GM23338 (cell line): Measurements from ENCODE around the gene WDR38. TPM values are rescaled to one million over a fixed set of nuclear protein-coding genes. Genes with fewer than 3 reads are reported as not detected.

Source experiments
- CREB1 ChIP-seq: fragments of 250-450 bp; sonication (Bioruptor Pico); IDR thresholded peaks from 2 replicates; pipeline ENCODE4 v1.5.0; 2020; ENCODE audit warnings: low read depth, mild to moderate bottlenecking, moderate library complexity
- CTCF ChIP-seq, 2 experiments: fragments of 200-600 bp in 1 of 2; sonication (generic) in 1 of 2; conservative IDR thresholded peaks; 2 replicates each; pipeline versions ENCODE4 v1.5.1 to v1.6.1; 2016 to 2017; ENCODE audit warnings: antibody characterized with exemption in 2 of 2, low read depth in 2 of 2, mild to moderate bottlenecking in 2 of 2, moderate library complexity in 1 of 2
- ETS1 ChIP-seq: IDR thresholded peaks from 2 replicates; pipeline ENCODE4 v1.6.1; 2016; ENCODE audit warnings: antibody characterized with exemption
- EZH2phosphoT487 ChIP-seq: fragments of 200-600 bp; sonication (generic); IDR thresholded peaks from one replicate; pipeline ENCODE4 v1.8.1; 2018; ENCODE audit warnings: antibody characterized with exemption; ENCODE audit not compliant: unreplicated experiment
- JUNB ChIP-seq: IDR thresholded peaks from one replicate; pipeline ENCODE4 v1.6.1; 2016; ENCODE audit warnings: antibody characterized with exemption; ENCODE audit not compliant: unreplicated experiment
- NANOG ChIP-seq: IDR thresholded peaks from 2 replicates; pipeline ENCODE4 v1.6.1; 2016; ENCODE audit warnings: antibody characterized with exemption, borderline replicate concordance
- POLR2AphosphoS5 ChIP-seq: IDR thresholded peaks from 2 replicates; pipeline ENCODE4 v1.6.1; 2016; ENCODE audit warnings: antibody characterized with exemption, low read depth
- STAT1 ChIP-seq: IDR thresholded peaks from one replicate; pipeline ENCODE4 v1.6.1; 2016; ENCODE audit warnings: antibody characterized with exemption; ENCODE audit not compliant: unreplicated experiment
- ZNF114 ChIP-seq: fragments of 250-450 bp; sonication (Bioruptor Pico); IDR thresholded peaks from 2 replicates; pipeline ENCODE4 v1.5.0; 2020; ENCODE audit warnings: mild to moderate bottlenecking, moderate library complexity
- polyA plus RNA-seq: library from polyadenylated mRNA; unstranded; fragments of >200 nt; fragmentation: Nextera tagmentation; extraction: Ambion mirVana; gene quantifications from 2 replicates; pipeline ENCODE4 v1.2.1, GENCODE V29; 2016
- total RNA-seq: library from RNA; depleted of rRNA; stranded (reverse); fragments of >200 nt; shearing (Covaris generic); gene quantifications from 2 replicates; pipeline ENCODE4 v1.2.3, GENCODE V29; 2014
- TF ChIP-seq, protein P1 (sequence below): fragments of 250-450 bp; sonication (Bioruptor Pico); IDR thresholded peaks from 2 replicates; pipeline ENCODE4 v1.5.0; 2020; ENCODE audit warnings: mild to moderate bottlenecking, moderate library complexity

The WDR38 gene
- total and polyA plus RNA-seq, 2 experiments from 2014 or later = not detected

GRCh38 chr9:124869466-124869985 is 16.3 kb downstream of the WDR38 start (continued):
- TF ChIP-seq, protein P1, sequence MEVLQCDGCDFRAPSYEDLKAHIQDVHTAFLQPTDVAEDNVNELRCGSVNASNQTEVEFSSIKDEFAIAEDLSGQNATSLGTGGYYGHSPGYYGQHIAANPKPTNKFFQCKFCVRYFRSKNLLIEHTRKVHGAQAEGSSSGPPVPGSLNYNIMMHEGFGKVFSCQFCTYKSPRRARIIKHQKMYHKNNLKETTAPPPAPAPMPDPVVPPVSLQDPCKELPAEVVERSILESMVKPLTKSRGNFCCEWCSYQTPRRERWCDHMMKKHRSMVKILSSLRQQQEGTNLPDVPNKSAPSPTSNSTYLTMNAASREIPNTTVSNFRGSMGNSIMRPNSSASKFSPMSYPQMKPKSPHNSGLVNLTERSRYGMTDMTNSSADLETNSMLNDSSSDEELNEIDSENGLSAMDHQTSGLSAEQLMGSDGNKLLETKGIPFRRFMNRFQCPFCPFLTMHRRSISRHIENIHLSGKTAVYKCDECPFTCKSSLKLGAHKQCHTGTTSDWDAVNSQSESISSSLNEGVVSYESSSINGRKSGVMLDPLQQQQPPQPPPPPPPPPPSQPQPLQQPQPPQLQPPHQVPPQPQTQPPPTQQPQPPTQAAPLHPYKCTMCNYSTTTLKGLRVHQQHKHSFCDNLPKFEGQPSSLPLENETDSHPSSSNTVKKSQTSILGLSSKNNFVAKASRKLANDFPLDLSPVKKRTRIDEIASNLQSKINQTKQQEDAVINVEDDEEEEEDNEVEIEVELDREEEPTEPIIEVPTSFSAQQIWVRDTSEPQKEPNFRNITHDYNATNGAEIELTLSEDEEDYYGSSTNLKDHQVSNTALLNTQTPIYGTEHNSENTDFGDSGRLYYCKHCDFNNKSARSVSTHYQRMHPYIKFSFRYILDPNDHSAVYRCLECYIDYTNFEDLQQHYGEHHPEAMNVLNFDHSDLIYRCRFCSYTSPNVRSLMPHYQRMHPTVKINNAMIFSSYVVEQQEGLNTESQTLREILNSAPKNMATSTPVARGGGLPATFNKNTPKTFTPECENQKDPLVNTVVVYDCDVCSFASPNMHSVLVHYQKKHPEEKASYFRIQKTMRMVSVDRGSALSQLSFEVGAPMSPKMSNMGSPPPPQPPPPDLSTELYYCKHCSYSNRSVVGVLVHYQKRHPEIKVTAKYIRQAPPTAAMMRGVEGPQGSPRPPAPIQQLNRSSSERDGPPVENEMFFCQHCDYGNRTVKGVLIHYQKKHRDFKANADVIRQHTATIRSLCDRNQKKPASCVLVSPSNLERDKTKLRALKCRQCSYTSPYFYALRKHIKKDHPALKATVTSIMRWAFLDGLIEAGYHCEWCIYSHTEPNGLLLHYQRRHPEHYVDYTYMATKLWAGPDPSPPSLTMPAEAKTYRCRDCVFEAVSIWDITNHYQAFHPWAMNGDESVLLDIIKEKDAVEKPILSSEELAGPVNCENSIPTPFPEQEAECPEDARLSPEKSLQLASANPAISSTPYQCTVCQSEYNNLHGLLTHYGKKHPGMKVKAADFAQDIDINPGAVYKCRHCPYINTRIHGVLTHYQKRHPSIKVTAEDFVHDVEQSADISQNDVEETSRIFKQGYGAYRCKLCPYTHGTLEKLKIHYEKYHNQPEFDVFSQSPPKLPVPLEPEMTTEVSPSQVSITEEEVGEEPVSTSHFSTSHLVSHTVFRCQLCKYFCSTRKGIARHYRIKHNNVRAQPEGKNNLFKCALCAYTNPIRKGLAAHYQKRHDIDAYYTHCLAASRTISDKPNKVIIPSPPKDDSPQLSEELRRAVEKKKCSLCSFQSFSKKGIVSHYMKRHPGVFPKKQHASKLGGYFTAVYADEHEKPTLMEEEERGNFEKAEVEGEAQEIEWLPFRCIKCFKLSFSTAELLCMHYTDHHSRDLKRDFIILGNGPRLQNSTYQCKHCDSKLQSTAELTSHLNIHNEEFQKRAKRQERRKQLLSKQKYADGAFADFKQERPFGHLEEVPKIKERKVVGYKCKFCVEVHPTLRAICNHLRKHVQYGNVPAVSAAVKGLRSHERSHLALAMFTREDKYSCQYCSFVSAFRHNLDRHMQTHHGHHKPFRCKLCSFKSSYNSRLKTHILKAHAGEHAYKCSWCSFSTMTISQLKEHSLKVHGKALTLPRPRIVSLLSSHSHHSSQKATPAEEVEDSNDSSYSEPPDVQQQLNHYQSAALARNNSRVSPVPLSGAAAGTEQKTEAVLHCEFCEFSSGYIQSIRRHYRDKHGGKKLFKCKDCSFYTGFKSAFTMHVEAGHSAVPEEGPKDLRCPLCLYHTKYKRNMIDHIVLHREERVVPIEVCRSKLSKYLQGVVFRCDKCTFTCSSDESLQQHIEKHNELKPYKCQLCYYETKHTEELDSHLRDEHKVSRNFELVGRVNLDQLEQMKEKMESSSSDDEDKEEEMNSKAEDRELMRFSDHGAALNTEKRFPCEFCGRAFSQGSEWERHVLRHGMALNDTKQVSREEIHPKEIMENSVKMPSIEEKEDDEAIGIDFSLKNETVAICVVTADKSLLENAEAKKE = no peak
- TF ChIP-seq STAT1 (no peak), CTCF (conservative IDR thresholded peaks at IDR 0.05; ENCODE audit: low read depth in 2 of 2) (no peak), CREB1 (CRISPR knock-in tag) (no peak), ZNF114 (CRISPR knock-in tag) (no peak), JUNB (no peak), NANOG (no peak), ETS1 (no peak), POLR2AphosphoS5 (no peak), EZH2phosphoT487 (no peak)
